NCI-H774 (cell line): ENCODE results near the gene DSCAM.

Experiments
- DNase-seq: peaks from one replicate; lab custom pipeline; 2025; lab: John Stamatoyannopoulos, UW

Gene DSCAM

DNA sequence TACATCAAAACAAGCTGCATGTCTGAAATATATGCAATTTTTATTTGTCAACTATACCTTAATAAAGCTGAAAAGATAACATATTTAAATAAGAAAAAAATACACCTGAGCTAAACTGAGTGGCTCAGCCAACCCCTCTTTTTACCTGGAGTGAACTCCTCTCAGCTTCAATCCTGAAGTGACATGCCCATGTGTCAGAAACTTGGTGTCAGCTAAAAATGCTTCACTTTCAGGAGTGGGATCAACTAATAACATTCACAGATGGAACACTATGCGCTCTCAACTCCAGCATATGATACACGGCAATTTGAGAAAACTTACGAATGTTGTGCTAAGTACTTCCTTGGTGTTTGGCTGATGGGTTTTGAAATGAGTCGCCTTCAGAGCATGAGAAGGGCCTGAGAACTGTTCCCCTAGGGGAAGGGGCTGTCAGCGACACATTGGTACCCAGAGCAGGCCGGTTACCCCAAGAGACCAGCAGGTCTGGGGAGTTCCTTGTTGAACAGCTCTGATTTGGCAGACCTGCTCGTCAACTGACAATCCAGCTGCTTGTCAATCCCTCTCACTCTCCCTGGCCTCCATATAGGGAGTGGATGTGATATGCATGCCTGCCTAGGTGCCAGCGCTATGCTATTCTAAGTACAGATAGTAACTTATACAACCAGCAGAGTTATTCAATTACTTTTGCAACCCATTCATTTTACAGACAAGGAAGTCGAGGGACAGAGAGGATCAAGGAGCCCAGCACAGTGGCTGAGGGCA is 712.0 kb downstream of the DSCAM start:
- no peak for DNase-seq

- no peak for DNase-seq
Observed at GRCh38 chr21:40130476-40130875, 716.5 kb downstream of the DSCAM start.

DNA sequence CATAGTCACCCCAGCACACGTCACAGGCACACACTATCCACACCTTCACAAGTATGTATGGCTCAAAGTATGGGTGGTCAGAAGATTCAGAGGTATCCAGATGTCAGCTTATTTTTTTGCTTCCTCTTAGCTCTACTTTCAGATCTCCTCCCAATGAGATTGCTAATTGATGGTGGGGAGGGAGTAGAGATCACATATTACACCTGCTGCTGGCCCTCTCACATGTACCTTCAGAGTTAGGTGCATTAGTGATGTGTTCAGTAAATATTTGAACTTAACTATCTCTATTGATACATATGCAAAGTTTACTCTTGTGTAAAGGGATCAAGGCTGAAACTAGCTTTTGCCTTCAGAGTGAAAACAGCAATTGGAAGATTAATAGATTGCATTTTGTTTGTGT is 717.1 kb downstream of the DSCAM start:
- DNase-seq, result peak; percentile 6

DNA sequence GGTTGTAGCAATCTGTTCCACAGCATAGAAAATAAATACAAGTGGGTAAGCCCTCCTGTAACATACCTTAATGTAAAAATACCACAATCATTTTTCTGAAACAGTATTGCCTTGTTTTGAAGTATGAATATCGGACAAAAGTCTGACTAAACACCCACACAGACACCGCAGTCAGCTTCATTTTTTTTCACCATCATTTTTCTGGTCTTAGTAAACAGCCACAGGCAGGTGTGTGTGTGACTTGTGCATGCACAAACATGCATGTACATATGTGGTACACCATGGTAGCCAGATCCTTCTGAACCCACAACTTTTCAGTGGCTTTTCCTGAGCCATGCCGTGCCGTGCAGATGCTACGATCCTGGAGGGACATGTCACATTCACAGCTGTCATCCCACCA is 718.1 kb downstream of the DSCAM start:
- no peak for DNase-seq

DNA sequence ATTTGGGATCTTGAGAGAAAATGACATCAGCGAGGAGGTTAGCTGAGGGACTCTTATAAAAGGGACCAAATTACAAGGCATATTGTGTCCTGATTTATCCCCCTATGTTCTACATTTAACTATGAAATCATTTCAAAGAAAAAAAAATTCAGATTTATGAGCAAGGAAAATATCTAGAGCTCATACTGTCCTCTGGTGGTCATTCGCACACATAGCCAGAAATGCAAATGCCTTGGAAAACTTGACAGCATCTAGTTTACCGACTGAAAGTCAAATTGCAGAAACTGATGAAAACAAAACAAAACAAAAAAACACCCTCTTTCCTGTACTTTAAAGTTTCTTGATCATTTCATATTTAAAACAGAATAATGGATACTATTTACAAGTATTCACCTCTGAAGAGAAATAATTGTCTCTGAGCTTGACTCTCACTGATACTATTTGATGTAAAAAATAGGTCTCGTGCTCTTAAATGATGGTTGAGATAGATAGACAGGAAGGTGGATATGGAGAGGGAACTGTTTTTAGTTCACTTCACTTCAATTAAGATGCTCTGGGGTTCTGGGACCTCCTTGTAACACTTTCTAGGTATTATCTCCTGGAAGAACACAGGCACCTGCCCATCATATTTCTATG is 725.9 kb downstream of the DSCAM start:
- DNase-seq, result peak; percentile 23

- no peak for DNase-seq
Observed at GRCh38 chr21:40118527-40118926, 728.4 kb downstream of the DSCAM start.

- DNase-seq, result no peak
Observed at GRCh38 chr21:40117236-40117635, 729.7 kb downstream of the DSCAM start.

DNA sequence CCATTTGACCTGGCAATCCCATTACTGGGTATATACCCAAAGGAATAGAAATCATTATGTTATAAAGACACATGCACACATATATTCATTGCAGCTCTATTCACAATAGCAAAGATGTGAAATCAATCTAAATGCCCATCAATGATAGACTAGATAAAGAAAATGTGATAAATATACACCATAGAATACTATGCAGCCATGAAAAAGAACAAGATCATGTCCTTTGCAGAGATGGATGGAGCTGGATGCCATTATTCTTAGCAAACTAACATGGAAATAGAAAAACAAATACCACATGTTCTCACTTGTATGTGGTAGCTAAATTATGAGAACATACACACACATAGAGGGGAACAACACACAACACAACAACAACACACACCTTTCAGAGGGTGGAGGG is 731.2 kb downstream of the DSCAM start:
- DNase-seq, result no peak

DNA sequence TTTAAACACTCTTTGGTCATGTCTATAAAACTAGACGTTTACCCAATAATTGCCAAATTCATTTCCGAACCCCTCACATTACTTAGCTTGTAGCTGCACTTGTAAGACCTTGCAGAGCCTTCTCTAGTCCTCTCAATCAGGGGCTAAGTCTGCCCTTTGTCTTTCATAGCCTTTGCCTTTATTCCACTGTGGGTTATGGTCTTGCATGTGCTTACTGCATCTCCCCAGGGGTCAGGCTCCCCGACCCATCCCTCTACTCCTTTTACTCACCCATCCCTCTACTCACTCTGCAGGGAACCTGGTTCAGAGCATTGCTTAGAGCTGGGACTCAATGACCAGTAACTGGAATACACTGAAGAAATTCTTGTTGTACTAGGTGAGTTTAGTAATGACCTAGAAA is 744.3 kb downstream of the DSCAM start:
- DNase-seq, result no peak

GRCh38 chr21:40099809-40100208 is 747.1 kb downstream of the DSCAM start:
- DNase-seq, result no peak

DNA sequence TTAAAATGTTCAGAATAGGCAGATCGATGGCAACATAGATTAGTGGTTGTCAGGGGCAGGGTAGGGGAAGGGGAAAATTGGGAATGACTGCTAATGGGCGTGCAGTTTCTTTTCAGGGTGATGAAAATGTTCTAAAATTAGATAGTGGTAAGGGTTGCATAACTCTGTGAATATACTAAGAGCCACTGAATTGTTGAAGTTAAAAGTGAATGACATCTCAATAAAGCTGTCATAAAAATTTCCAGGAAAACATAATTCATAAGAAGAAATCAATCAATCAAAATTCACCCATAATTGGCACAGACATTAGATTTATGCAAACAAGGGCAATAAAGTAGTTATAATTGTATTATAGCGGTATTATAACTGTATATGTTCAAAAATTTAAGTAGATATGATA is 751.5 kb downstream of the DSCAM start:
- no peak for DNase-seq

- DNase-seq, result no peak
Observed at GRCh38 chr21:40080385-40080784, 766.6 kb downstream of the DSCAM start.

DNA sequence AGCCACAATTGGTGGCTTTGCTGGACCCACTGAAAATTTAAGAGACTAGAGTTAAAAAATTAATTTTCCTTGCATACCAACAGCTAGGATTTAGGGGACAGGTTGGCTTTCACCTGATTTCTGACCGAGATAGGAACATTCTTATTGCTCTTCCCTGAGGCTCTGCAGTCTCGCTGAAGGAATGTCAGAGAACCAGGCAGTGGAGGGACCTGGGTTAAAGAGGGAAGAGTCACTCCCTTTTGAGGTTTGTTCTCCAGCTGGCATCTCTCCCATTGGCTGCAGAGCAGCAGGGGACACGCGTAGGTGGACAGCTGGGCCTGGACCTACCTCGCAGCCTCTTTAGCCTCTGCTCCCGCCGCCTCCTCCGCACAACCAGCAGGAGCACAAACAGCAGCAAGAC is 772.2 kb downstream of the DSCAM start:
- DNase-seq, result no peak

DNA sequence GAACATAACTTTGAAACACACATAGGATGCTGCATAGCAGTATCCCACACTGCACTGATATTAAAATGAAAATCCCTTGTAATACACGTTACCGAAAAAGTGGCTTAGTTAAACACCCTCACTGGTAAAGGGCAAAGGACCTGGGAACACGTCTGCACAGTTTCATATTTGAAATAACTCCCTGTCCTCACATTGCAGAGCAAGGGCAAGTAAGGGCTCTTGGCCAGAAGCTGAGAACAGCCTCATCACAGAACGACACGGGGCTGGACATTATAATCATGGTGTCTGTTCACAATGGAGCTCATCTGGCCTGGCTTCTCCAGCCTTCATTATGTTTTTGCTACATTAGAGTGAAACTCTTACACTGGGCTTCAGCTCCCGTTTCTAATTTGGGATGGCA is 772.8 kb downstream of the DSCAM start:
- no peak for DNase-seq

DNA sequence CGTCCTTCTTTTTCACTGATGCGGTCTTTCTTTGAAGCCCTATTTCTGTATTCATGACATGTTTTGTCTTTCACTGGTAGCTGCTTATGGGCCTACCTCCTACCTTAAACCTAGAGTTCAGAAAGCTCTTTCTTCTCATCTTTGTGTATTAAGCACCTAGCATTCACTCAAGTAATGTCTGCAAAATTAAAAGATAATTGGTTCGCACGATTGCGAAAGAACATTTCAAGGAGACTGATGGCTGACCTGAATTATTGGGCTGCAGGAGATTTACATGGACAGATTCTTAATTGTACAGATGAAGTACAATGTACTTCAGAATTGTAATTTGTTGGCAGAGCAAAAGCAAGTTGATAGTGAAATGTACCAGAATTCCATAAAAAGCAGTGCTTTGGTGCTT is 773.3 kb downstream of the DSCAM start:
- no peak for DNase-seq

GRCh38 chr21:40070871-40071270 is 776.1 kb downstream of the DSCAM start:
- DNase-seq, result no peak

- DNase-seq, result no peak
Observed at GRCh38 chr21:40067751-40068150, 779.2 kb downstream of the DSCAM start.

- DNase-seq, result no peak
Observed at GRCh38 chr21:40066221-40066620, 780.7 kb downstream of the DSCAM start.

GRCh38 chr21:40060083-40060677 is 786.8 kb downstream of the DSCAM start:
- DNase-seq, result peak; percentile 24

GRCh38 chr21:40057331-40057730 is 789.6 kb downstream of the DSCAM start:
- DNase-seq, result no peak

- no peak for DNase-seq
Observed at GRCh38 chr21:40056031-40056430, 790.9 kb downstream of the DSCAM start.

DNA sequence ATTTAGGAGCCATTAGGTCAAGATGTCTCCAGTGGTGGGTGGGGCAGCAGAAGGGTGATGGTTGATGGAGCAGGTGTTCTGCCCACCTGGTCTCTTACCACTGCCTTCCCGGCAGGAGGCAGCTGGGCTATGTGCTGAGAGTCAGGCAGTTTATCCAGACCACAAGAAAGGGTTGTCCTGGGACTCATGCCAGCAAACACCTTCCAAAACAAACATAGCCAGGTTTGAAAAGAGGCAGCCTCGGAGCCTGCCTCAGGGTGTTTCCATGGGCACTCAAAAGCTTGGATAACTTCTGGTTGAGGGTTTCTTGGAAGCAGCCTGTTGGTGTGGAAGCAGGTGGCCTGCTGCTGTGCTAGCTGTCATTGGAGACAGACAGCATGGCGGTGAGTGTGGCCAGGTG is 792.6 kb downstream of the DSCAM start:
- peak; percentile 97 for DNase-seq

DNA sequence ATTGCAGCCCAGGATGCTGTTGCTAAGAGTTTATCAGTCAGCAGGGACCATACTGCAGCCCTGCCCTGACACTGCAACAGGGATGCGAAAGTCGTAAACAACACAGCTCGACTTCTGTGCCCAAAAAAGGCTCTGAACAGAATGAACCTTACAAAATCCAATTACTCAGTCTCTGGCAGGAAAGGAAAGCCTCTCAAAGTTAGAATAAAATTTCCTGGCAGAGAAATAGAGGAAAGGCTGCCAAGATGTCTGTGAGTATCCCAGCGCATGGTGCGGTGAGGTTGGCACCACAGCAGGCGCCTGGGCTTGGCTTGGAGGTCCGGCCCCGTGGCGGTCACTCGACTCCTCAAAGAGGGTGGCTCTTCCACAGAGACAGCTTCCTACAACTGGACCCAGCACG is 794.0 kb downstream of the DSCAM start:
- DNase-seq, result no peak

DNA sequence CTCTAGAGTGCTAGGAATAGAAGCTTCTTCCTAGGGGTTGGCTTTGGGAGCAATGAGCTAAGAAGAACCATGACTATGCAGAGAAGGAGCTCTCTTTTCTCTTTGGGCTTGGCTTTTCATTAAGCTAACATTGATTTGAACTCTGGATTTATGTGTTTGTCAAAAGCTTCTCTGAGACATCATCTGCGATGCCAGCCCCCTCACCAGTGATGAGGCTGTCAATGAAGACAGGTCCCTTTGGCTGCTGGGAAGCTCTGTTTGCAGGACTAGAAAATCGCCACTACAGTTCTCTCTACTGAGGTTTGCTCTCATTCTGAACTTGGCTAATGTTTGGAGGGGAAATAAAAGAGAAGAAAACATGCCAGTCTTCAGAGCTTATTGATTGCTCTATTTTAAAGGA is 794.7 kb downstream of the DSCAM start:
- DNase-seq, result no peak
